Testis (tissue), 3 donors: Measurements from ENCODE around the gene ATG7. TPM values are rescaled to one million over a fixed set of nuclear protein-coding genes. Genes with fewer than 3 reads are reported as not detected.

Experiments used
- DNase-seq: peaks from one replicate; pipeline ENCODE4 v3.0.0-alpha.2; 2019
- H3K27ac ChIP-seq, 2 donors: fragments of 200-600 bp; sonication (generic); one replicate each; pipeline ENCODE4 v1.5.1; 2019
- H3K27me3 ChIP-seq: fragments of 200-600 bp; sonication (generic); one replicate; pipeline ENCODE4 v1.5.1; 2019
- H3K36me3 ChIP-seq: fragments of 200-600 bp; sonication (generic); one replicate; pipeline ENCODE4 v1.5.1; 2017; ENCODE audit warnings: low read depth; ENCODE audit errors: missing control alignments
- H3K4me1 ChIP-seq: fragments of 200-600 bp; sonication (generic); one replicate; pipeline ENCODE4 v1.5.1; 2019
- H3K4me3 ChIP-seq, 2 donors: fragments of 200-600 bp; sonication (generic); one replicate each; pipeline ENCODE4 v1.5.1; 2017 to 2019
- H3K9me3 ChIP-seq: fragments of 200-600 bp; sonication (generic); one replicate; pipeline ENCODE4 v1.5.1; 2017
- POLR2A ChIP-seq: fragments of 450-650 bp; IDR thresholded peaks from one replicate; pipeline ENCODE4 v1.6.1; 2017; ENCODE audit warnings: antibody characterized with exemption, mild to moderate bottlenecking, moderate library complexity
- WGBS, 2 donors: methylation state at CpG; one replicate each; pipeline ENCODE4 v1.1.5; 2018; 5-methylcytosine and 5-hydroxymethylcytosine counted together
- intact Hi-C: fragments of 100-400 bp; cut with DNase I; formaldehyde crosslinking; loops from one replicate; pipeline ENCODE4 v1.15.1; 2023; ENCODE audit warnings: low total_unique reads
- polyA plus RNA-seq: library from polyadenylated mRNA; stranded (reverse); fragments of 350-450 nt; fragmentation: Illumina TruSeq; extraction: RNeasy Lipid Tissue Mini Kit (QIAGEN cat#74804); gene quantifications from one replicate; pipeline ENCODE4 v1.2.3, GENCODE V29; 2014; ENCODE audit warnings: low read depth, low replicate concordance; ENCODE audit not compliant: insufficient read depth
- total RNA-seq, 2 donors: library from RNA; depleted of rRNA; stranded (reverse); fragments of >200 nt; gene quantifications; one replicate each; pipeline ENCODE4 v1.2.3, GENCODE V29; 2016
- TF ChIP-seq, protein P1 (sequence below), 3 experiments: fragments of 450-650 bp in 2 of 3; fragments of 200-600 bp in 1 of 3; sonication (generic) in 1 of 3; IDR thresholded peaks; one replicate each; pipeline ENCODE4 v1.5.1; 2016 to 2019; ENCODE audit warnings: antibody characterized with exemption in 3 of 3, mild to moderate bottlenecking in 2 of 3, moderate library complexity in 1 of 3

Gene ATG7
- total and polyA plus RNA-seq, 3 donors from 2014 or later = 52.9 to 95.4 (median 86.0) TPM

DNA sequence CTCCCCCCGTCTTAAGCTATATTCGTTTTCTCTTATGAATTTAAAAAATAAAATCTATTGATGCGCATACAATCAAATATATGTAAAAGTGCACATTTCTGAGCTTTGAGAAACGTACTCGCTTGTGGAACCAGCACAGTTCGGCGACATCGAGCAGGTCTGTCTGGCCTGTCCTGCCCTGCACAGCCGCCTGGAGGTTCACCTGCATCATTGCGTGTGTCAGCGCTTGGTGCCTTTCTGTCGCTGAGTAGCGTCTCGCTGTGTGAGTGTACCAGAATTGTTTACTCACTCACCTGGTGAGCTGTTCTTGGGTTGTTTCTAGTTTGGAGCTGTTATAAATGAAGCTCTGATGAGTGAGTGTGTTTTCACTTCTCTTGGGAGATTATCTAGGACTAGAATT, 267.5 kb downstream of the ATG7 start:
- no peak overlapping the region for H3K27ac ChIP-seq
- H3K4me1 ChIP-seq = peaks cover 12% of the 10 kb centered on the region
- WGBS, 2 donors = 94 to 97% methylated on average over 14 of the region's 14 CpGs
- H3K4me3 ChIP-seq = no peak overlapping the region
- no peaks in the 10 kb centered on the region for H3K27me3 ChIP-seq
- intact Hi-C loops = no loop called here
- no peaks in the 10 kb centered on the region for H3K36me3 ChIP-seq
- no peaks in the 10 kb centered on the region for H3K9me3 ChIP-seq
- no peak for DNase-seq
- no peak for TF ChIP-seq POLR2A
- TF ChIP-seq, protein P1, sequence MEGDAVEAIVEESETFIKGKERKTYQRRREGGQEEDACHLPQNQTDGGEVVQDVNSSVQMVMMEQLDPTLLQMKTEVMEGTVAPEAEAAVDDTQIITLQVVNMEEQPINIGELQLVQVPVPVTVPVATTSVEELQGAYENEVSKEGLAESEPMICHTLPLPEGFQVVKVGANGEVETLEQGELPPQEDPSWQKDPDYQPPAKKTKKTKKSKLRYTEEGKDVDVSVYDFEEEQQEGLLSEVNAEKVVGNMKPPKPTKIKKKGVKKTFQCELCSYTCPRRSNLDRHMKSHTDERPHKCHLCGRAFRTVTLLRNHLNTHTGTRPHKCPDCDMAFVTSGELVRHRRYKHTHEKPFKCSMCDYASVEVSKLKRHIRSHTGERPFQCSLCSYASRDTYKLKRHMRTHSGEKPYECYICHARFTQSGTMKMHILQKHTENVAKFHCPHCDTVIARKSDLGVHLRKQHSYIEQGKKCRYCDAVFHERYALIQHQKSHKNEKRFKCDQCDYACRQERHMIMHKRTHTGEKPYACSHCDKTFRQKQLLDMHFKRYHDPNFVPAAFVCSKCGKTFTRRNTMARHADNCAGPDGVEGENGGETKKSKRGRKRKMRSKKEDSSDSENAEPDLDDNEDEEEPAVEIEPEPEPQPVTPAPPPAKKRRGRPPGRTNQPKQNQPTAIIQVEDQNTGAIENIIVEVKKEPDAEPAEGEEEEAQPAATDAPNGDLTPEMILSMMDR (IDR thresholded peaks at IDR 0.05) = no peak

DNA sequence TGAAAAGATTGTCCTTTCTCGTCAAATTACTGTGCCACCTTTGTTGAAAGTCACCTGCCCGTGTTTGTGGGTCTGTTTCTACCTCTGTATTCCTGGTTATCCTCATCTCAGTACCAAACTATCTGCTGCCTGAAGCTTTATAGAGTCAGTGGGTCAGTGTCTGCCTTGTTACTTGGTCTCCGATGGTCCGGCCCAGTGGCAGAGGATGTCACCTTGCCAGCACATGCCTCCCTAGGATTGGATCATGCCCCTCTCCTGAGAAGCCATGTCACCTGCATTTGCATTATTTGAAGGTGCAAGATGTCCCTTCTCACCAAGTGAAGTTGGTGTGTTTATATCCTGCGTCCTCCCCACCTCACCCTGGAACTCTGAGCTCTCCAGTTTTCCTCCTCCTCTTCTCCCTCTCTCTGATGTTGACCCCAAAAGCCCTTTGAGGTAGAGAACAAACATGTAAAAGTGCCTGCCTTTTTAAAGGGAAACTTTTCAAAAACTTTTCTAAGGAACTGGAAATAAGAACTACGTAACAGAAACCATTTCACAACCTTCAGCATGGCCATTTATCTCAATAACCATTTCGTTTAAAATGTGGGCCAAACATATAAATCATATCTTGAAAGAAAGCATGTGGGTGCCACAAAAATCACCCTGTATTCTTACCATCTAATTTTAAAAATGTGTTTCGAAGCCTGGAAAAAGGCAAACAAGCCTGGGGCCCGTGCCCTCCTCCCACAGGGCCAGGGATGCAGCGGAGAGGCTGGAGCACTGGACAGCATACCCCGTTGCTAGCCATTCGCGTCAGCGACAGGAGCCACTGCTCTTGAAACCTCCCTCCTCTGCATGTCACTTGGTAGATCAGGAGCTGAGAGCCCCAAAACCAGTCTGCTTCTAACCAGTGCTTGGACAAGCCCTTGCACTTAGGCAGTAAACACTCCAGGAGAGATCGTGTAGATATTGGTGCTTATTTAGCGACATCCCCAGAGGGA, 269.4 kb downstream of the ATG7 start:
- Histone ChIP-seq H3K4me3 (no peak overlapping the region), H3K27ac (no peak overlapping the region), H3K36me3 (no peaks in the 10 kb centered on the region), H3K4me1 (peaks cover 12% of the 10 kb centered on the region), H3K9me3 (no peaks in the 10 kb centered on the region), H3K27me3 (no peaks in the 10 kb centered on the region)
- intact Hi-C loops = no loop called here
- no peak for DNase-seq
- WGBS, 2 donors = 88 to 89% methylated on average over 16 of the region's 16 CpGs
- TF ChIP-seq POLR2A = no peak
- TF ChIP-seq, protein P1 (IDR thresholded peaks at IDR 0.05) = no peak

DNA sequence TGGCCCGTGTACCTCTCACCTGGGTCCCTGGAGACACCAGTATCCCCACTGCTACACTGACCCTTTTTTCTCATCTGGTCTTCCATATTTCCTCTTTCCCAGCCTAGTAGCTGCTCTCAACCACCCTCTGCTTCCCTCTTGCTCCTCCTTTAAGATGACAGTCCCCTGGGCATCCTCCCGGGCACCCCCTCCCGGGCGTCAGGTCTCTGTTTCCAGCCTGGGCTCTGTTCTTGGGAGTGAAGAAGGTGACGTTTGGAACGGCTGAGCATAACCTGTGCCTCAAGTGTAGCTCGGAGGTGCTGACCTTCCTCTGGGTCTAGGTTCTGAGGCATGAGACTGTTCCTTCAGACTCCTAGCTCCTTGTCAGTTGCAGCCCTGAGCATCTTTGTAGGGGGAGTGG, 270.4 kb downstream of the ATG7 start:
- no peak for DNase-seq
- no peak for TF ChIP-seq POLR2A
- TF ChIP-seq, protein P1 (IDR thresholded peaks at IDR 0.05) = no peak
- Histone ChIP-seq H3K4me3 (no peak overlapping the region), H3K27me3 (no peaks in the 10 kb centered on the region), H3K9me3 (no peaks in the 10 kb centered on the region), H3K4me1 (peaks cover 12% of the 10 kb centered on the region), H3K27ac (no peak overlapping the region), H3K36me3 (no peaks in the 10 kb centered on the region)
- WGBS, 2 donors = 90 to 91% methylated on average over 7 of the region's 7 CpGs
- intact Hi-C loops = no loop called here

DNA sequence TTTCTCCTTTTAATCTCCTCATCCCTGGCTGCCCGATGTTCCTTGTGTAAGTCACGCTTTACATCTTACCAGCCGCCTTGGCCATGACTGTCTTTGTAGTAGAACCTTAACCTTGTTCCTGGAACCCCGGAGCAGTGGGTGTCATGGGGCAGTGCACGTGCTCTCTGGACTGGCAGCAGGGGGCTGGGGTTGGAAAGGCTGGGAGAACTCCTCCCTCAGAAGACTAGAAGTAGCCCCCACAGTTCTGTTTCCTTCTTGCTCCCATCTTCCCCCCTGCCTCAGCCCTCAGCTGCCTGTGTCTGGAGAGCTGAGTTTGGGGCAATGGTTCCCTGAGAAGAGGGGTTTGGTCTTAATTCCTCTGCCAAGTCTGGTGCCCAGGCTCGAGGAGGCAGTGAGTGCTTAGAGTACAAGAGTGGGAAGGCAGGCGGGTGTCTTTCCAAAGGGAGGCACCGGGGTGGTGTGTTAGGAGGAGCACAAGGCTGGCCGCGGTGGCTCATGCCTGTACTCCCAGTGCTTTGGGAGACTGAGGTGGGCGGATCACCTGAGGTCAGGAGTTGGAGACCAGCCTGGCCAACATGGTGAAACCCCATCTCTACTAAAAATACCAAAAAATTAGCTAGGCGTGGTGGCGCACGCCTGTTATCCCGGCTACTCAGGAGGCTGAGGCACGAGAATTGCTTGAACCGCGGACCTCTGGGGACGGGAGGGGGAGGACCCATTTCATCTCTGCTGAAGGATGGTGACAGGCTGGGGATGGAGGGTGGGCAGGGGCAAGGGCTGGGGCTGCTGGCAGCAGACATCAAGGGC, 271.1 kb downstream of the ATG7 start:
- H3K27me3 ChIP-seq = no peaks in the 10 kb centered on the region
- no peak for TF ChIP-seq POLR2A
- TF ChIP-seq, protein P1 (IDR thresholded peaks at IDR 0.05) = no peak
- no peak for DNase-seq
- H3K4me1 ChIP-seq = peaks cover 12% of the 10 kb centered on the region
- no peak overlapping the region for H3K27ac ChIP-seq
- H3K36me3 ChIP-seq = no peaks in the 10 kb centered on the region
- 88 to 90% methylated on average over 19 of the region's 19 CpGs for WGBS, 2 donors
- H3K4me3 ChIP-seq = no peak overlapping the region
- H3K9me3 ChIP-seq = no peaks in the 10 kb centered on the region
- intact Hi-C loops = no loop called here
